Glomerular visceral epithelial cell (primary cell): ENCODE measurements around the gene SERPINI1.

Experiments
- DNase-seq: peaks from one replicate; pipeline ENCODE4 v3.0.0-alpha.2; 2016; ENCODE audit errors: extremely low spot score

SERPINI1 gene

DNA sequence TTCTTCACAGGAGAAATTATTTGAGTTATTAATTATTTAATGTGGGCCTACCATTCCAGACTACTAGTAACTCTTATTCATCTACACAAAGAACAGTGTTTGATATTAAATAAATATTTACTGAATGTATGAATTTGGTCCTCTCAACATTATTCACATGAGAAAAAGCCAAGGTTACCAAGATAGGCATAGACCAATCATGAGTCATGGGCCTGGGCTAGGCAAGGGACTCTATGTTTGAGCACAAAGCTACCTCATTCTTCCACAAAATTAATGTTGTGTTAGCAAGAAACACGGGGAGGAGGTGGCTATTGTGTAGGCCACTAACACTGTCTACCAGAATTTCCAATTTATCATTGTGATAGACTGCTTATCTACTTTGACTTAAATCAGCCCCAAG, 115.7 kb downstream of the SERPINI1 start:
- no peak for DNase-seq

DNA sequence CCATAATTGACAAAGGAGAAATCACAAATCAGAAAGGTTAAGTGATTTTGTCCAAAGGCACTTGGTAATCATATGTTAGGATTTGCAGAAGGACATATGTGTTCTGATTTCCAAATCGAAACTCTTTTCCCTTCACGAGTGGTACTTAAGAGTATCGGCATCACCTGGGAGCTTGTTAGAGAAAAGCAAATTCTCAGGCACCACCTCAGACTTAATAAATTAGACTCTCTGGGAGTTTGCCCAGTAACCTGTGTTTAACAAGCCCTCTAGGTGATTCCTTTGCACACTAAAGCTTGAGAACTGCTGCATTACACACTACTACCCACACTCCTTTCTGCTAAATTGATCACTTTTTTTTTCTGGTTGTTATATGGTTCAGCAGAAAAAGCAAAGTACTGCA, 116.2 kb downstream of the SERPINI1 start:
- no peak for DNase-seq

DNA sequence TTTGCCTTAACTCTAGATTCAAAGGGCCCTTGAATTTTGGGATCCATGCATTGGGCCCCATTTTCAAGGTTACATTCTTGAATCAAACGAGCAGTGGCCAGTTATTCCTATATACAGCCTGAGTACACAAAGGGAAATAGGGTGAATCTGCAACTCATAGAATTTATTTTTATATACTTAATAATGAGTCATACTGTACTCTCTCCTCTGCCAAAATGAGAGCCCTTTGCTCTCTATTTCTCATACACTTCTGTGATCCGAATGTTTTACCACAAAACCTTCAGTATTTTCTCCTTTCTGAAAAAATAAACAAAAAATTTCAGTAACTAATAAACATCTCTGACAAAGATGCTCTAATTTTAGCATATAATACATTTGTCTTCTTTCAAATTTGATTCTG, 116.7 kb downstream of the SERPINI1 start:
- DNase-seq, result no peak

DNA sequence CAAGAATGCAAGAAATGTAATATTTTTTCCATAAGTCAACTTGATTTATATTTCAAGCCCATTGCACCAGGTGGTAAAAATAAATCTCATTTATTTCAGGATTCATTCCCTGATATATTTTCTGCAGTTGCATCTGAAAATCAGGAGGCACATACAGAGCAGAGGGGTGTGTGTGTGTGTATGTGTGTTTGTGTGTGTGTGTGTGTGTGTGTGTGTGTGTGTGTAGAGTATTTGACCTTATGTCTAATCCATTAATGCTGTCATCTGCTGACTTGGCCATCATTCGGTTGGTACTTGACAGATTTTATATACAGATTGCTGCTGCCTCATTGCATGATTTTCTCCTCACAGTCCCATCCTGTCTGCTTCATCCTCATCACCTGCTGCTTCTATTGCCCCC, 118.5 kb downstream of the SERPINI1 start:
- no peak for DNase-seq

DNA sequence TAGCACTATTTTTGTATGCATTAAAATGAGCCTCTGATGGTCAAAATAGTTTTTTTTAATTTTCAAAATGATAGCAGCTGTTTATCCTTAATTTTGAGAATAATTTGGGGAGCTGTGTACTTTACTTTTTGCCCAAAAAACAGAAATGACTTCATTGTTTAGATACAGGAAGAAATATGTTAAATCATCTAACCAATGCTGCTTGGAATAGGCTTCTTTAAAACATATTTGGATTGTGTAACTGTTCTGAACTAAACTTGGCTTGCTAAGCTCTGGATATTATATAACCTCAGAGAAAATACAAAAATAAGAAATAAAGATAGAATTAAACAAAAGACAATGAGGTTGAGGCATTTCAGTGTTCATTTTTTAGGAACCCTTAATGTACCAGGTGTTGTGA, 119.3 kb downstream of the SERPINI1 start:
- no peak for DNase-seq

- DNase-seq, result no peak
These were observed 119.8 kb downstream of the SERPINI1 start for GRCh38 chr3:167855306-167855705.

DNA sequence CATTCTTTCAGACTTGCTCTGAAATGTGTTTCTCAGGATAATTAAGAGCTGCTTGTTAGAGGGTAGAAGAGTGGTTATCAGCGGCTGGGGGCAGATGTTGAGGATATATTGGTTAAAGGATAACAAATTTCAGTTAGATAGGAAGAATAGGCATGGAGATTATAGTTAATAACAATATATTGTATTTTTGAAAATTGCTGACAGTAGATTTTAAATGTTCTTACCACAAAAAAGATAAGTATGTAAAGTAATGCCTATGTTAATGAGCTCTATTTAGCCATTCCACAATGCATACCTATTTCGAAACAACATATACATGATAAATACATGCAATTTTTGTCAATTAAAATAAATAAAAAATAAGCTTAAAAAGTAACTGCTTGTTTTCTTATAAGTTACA, 123.3 kb downstream of the SERPINI1 start:
- DNase-seq, result no peak

GRCh38 chr3:167859610-167860009, 124.1 kb downstream of the SERPINI1 start:
- DNase-seq, result no peak

DNA sequence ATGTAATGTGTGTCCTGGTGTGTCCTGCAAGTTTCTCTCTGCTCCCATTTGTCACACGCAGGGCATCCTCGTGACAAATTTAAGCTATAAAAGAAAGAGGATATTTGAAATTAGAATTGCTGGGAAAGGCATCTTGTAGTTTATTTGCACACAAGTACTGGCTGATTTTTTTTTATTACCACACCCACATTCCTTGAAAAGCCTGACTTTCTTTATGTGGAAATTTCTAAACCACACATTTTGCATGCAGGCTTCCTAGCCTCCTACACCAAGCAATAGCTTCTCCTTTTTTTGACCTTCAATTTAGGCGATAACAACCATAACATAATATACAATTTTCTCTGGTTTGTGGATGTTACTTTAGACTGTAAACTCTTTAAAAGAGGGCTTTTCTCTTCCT, 126.1 kb downstream of the SERPINI1 start:
- DNase-seq, result no peak

- no peak for DNase-seq
These were observed 126.7 kb downstream of the SERPINI1 start for GRCh38 chr3:167862104-167862730.

GRCh38 chr3:167863811-167864551, 128.5 kb downstream of the SERPINI1 start:
- DNase-seq, result no peak

DNA sequence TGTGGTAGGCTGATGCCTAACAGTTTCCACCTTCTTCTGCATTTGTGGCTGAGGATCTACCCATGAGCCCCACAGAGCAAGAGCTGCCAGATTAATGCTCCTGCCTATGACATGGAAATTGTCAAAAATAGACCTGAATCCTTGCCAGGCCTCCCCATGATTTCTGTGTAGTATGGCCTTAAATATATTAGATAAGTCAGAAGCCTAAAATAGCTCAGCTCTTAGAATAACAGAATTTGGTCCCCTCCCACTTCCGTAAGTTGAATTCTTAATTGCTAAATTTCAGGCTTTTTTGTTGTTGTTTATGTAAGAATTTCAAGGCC, 129.0 kb downstream of the SERPINI1 start:
- DNase-seq, result no peak

GRCh38 chr3:167866331-167866730, 130.8 kb downstream of the SERPINI1 start:
- no peak for DNase-seq

DNA sequence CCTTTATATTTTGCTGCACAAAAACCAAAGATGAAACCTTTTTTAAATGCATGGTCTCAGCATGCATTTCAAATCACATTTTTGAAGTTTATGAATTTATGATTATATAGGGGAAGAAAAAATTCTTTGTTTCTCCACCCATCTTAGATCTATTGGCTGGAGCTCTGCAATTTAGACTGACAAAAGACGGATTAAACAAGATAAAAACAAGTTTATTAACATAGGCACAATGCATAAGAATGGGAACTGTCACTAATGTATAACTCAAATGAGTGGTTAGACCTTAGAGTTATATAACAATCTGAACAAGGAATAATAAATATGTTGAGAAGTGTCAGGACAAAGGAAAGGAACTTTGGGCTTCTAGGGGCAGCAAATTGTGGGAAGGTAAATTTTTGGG, 132.5 kb downstream of the SERPINI1 start:
- DNase-seq, result no peak

GRCh38 chr3:167870181-167870580, 134.7 kb downstream of the SERPINI1 start:
- DNase-seq, result no peak

DNA sequence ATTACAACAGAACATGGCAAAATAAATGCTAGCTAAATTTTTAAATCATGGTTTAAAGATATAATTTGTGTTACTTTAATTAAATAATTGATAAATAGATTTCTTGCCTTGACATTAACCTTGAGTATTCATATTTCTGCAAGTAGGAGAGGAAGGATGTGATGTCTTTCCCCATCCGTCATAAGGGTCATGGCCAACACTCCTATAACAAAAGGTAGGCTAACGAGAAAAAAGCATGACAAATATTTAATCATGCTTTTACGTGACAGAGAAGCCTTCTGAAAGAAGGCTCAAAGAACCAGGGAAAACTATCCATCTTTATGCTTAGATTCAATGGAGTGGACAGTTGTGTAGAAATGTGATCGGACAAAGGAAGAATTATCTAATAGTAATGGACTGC, 135.2 kb downstream of the SERPINI1 start:
- DNase-seq, result no peak

GRCh38 chr3:167872032-167872431, 136.5 kb downstream of the SERPINI1 start:
- DNase-seq, result no peak

DNA sequence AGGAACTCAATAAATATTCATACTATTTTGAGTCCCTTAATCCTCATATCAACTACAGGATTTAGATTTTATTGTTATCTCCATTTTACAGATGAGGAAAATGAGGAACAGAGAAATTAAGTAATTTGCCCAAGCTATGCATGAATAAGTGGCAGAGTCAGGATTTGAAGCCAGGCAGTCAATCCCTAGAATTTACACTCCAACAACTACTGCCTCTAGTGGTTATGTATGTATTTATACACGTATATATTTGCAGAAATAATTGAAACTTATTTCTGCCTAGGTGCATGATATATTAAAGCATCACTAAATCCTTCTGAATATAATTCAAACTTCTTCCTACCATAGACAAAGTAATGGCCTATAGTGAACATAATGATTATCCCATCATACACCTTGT, 137.4 kb downstream of the SERPINI1 start:
- DNase-seq, result no peak

DNA sequence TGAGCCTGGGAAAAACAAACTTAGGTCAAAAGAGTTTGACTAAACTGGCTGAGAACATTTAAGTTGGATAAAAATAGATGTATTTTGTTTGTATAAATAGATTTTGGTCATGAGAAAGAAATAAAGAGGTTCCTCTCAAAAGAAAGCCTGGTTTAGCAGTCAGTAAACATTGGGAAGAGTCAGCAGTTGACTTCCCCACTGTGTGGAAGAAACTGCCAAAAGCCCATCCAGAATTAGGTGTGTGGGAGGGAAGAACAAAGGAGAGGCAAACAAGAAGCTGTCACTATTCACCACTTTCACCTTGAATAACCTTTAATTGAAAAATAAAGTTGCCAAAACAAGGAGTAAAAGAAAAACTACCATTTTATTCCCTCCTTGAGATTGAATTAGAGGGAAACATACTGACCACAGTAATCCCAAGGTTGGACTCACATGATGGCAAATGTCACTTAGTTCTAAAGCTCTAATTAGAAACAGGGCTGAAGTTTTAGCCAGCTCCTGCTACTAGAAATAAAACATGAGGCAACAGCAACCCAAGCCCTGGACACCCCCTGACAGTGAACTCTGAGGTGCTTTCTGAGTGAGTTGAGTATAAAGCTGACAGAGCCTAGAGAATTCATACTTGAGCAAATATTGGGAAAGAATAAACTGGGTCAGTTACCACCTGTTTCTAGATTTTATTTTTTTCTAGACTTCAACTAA, 139.3 kb downstream of the SERPINI1 start:
- no peak for DNase-seq
